OCI-LY3 (cell line): Measurements from ENCODE around the gene TCTN2.
A peak's percentile ranks its signal among the peaks of the same experiment; 100 is the strongest.

Source experiments
- H2AFZ ChIP-seq: fragments of 200-600, 300-600 bp; shearing (Covaris generic); 2 replicates; pipeline ENCODE4 v1.6.0; 2014; ENCODE audit warnings: antibody characterized with exemption, low read depth, low read length
- H3K27ac ChIP-seq: fragments of 200-600, 300-600 bp; sonication (generic); 2 replicates; pipeline ENCODE4 v1.5.1; 2014; ENCODE audit warnings: mild to moderate bottlenecking, low read length, moderate library complexity, mixed read lengths
- H3K27me3 ChIP-seq: fragments of 200-600, 300-600 bp; sonication (generic); 2 replicates; pipeline ENCODE4 v1.6.1; 2014; ENCODE audit warnings: low read depth, low read length, mixed read lengths
- H3K36me3 ChIP-seq: fragments of 200-600, 300-600 bp; sonication (generic); replicated peaks from 2 replicates; pipeline ENCODE3; 2014; ENCODE audit warnings: low read depth, low read length, mixed read lengths
- H3K4me1 ChIP-seq: fragments of 300-600, 200-600 bp; sonication (generic); 2 replicates; pipeline ENCODE4 v1.6.1; 2014; ENCODE audit warnings: low read length, mixed read lengths
- H3K4me2 ChIP-seq: fragments of 200-600, 300-600 bp; sonication (generic); 2 replicates; pipeline ENCODE4 v1.6.1; 2014; ENCODE audit warnings: low read length, mixed read lengths
- H3K4me3 ChIP-seq: fragments of 300-600, 200-600 bp; sonication (generic); 2 replicates; pipeline ENCODE4 v1.5.1; 2014; ENCODE audit warnings: antibody characterized with exemption, mild to moderate bottlenecking, low read length, moderate library complexity
- H3K79me2 ChIP-seq: fragments of 300-600, 200-600 bp; shearing (Covaris generic); 2 replicates; pipeline ENCODE4 v1.6.1; 2014; ENCODE audit warnings: mild to moderate bottlenecking, low read length, mixed read lengths
- H3K9ac ChIP-seq: fragments of 300-600, 200-600 bp; shearing (Covaris generic); 2 replicates; pipeline ENCODE4 v1.6.0; 2014; ENCODE audit warnings: mild to moderate bottlenecking, low read length, moderate library complexity
- H3K9me3 ChIP-seq: fragments of 200-600, 300-600 bp; shearing (Covaris generic); 2 replicates; pipeline ENCODE4 v1.6.1; 2014; ENCODE audit warnings: low read length, mixed read lengths; ENCODE audit not compliant: insufficient read depth
- H4K20me1 ChIP-seq: fragments of 200-600, 300-600 bp; sonication (generic); 2 replicates; pipeline ENCODE4 v1.6.1; 2016; ENCODE audit warnings: low read length, mixed read lengths; ENCODE audit not compliant: insufficient read depth
- CTCF ChIP-seq: fragments of 200-600, 300-600 bp; sonication (generic); IDR thresholded peaks from 2 replicates; pipeline ENCODE4 v1.5.1; 2014; ENCODE audit warnings: antibody characterized with exemption, low read length, low read depth
- EZH2phosphoT487 ChIP-seq: fragments of 200-600 bp; shearing (Covaris generic); IDR thresholded peaks from 2 replicates; pipeline ENCODE4 v1.6.1; 2018; ENCODE audit warnings: antibody characterized with exemption, mixed run types, low read depth

TCTN2 gene

GRCh38 chr12:123670882-123671728 lies at the start of gene TCTN2:
Gene TCTN2 (plus strand): TSS chr12:123671113. CDS start chr12:123671241, 128 bp downstream.
- no peaks in the 10 kb centered on the region for H3K9me3 ChIP-seq
- no peaks in the 10 kb centered on the region for H3K79me2 ChIP-seq
- H3K4me1 ChIP-seq, result peaks cover 8% of the 10 kb centered on the region; the same call in 1 of the 2 replicates
- H3K9ac ChIP-seq, result peak within 1 kb of the TSS; percentile 56
- H3K27ac ChIP-seq, result no peak within 1 kb of the TSS
- peak within 1 kb of the TSS; percentile 98 for H3K4me2 ChIP-seq
- no peaks in the 10 kb centered on the region for H4K20me1 ChIP-seq
- no peaks in the 10 kb centered on the region for H3K27me3 ChIP-seq
- peak within 1 kb of the TSS; percentile 89 for H3K4me3 ChIP-seq
- TF ChIP-seq CTCF (no peak), EZH2phosphoT487 (no peak)
- H2AFZ ChIP-seq, result peak within 1 kb of the TSS; percentile 97
- no peaks in the 10 kb centered on the region for H3K36me3 ChIP-seq

- H3K4me1 ChIP-seq, result no peaks in the 10 kb centered on the region
- no peak overlapping the region for H3K27ac ChIP-seq
- H3K4me2 ChIP-seq, result no peak overlapping the region
- H3K79me2 ChIP-seq, result no peaks in the 10 kb centered on the region
- no peak for TF ChIP-seq EZH2phosphoT487
- no peak for TF ChIP-seq CTCF
- H3K9ac ChIP-seq, result no peak overlapping the region
- no peaks in the 10 kb centered on the region; the same call in 1 of the 2 replicates for H4K20me1 ChIP-seq
- no peaks in the 10 kb centered on the region for H3K9me3 ChIP-seq
- no peak overlapping the region for H3K4me3 ChIP-seq
- peaks cover 61% of the 10 kb centered on the region for H3K36me3 ChIP-seq
- H2AFZ ChIP-seq, result no peak overlapping the region
- H3K27me3 ChIP-seq, result no peaks in the 10 kb centered on the region
Observed at GRCh38 chr12:123621619-123622530, 49.0 kb upstream of the TCTN2 start.

DNA sequence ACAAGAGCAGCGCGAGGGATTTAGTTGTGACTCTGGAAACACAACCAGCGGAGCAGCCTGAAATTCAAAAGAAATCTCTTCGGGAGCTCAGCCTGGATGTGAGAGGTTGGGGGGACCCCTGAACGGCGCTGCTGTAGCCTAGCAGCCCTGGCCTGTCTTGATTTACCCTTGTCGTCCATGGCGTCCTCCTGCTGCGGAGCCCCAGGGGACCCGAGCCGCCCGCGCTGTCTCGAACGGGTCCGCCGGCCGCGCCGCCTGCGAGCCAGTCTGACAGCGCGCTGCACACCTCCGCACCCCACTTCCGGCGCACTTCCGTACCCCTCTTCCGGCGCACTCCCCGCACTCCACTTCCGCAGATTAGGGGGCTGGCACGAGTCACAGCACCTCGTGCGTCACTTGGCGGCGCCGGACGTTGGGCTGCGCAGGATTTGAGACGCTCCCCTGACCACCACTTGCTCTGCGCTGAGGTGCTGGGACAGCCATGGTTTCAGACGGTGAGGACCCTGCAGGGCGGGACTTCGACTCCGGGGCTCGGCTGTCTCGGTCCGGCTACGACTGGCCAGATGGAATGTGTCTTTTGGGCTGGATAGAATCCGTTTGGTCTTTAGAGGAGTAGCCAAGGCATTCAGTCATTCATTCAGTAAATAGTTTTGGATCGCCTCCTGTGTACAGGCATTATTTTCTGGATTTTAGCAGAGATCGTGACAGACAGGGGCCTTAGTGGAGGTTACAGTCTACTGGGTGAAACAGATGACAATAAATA lies 37.4 kb upstream of the TCTN2 start, which contains the start of the genes EIF2B1 and GTF2H3:
EIF2B1 (minus strand) TSS at position 308 of the 763 bp plus-strand sequence; CDS start at position 179, 129 bp downstream.
GTF2H3 (plus strand) TSS at position 451 of the 763 bp plus-strand sequence; CDS start at position 482, 31 bp downstream.
- H3K79me2 ChIP-seq, result peaks cover 55% of the 10 kb centered on the region
- peak within 1 kb of the TSS; percentile 43 for H3K27ac ChIP-seq

More for the DNA sequence above, 37.4 kb upstream of the TCTN2 start, which contains the start of the genes EIF2B1 and GTF2H3:
- H3K36me3 ChIP-seq, result peaks cover 20% of the 10 kb centered on the region
- no peaks in the 10 kb centered on the region for H3K9me3 ChIP-seq
- peak within 1 kb of the TSS; percentile 84 for H3K9ac ChIP-seq
- TF ChIP-seq EZH2phosphoT487, result no peak
- TF ChIP-seq CTCF, result no peak
- no peaks in the 10 kb centered on the region for H4K20me1 ChIP-seq
- H3K4me2 ChIP-seq, result peak within 1 kb of the TSS; percentile 97
- H3K4me3 ChIP-seq, result peak within 1 kb of the TSS; percentile 86
- no peaks in the 10 kb centered on the region for H3K27me3 ChIP-seq
- peak within 1 kb of the TSS; percentile 70 for H2AFZ ChIP-seq
- H3K4me1 ChIP-seq, result peaks cover 10% of the 10 kb centered on the region
